MM.1S (cell line): ENCODE results near the gene PPA1.

Experiments
- DNase-seq: peaks from one replicate; pipeline ENCODE4 v3.0.0-alpha.2; 2015
- H2AFZ ChIP-seq: fragments of 300-600 bp; sonication (generic); 2 replicates; pipeline ENCODE4 v1.6.0; 2016; ENCODE audit warnings: antibody characterized with exemption, low read length
- H3F3A ChIP-seq: fragments of 300-600 bp; sonication (generic); 2 replicates; pipeline ENCODE4 v1.6.1; 2016; ENCODE audit warnings: mild to moderate bottlenecking, antibody characterized with exemption, low read length, moderate library complexity, mixed read lengths; ENCODE audit not compliant: insufficient read depth
- H3K27ac ChIP-seq: fragments of 300-600 bp; sonication (generic); 2 replicates; pipeline ENCODE4 v1.5.1; 2016; ENCODE audit warnings: mild to moderate bottlenecking, low read length
- H3K27me3 ChIP-seq: fragments of 300-600 bp; sonication (generic); replicated peaks from 2 replicates; pipeline ENCODE4 v1.6.0; 2016; ENCODE audit warnings: low read length; ENCODE audit not compliant: insufficient read depth
- H3K36me3 ChIP-seq: fragments of 300-600 bp; sonication (generic); replicated peaks from 2 replicates; pipeline ENCODE4 v1.6.1; 2016; ENCODE audit warnings: mild to moderate bottlenecking, low read length, mixed read lengths; ENCODE audit not compliant: insufficient read depth
- H3K4me1 ChIP-seq: fragments of 300-600 bp; sonication (generic); 2 replicates; pipeline ENCODE4 v1.6.1; 2016; ENCODE audit warnings: low read length, mixed read lengths
- H3K4me2 ChIP-seq: fragments of 300-600 bp; sonication (generic); 2 replicates; pipeline ENCODE4 v1.6.0; 2016; ENCODE audit warnings: low read depth, low read length
- H3K4me3 ChIP-seq: fragments of 300-600 bp; sonication (generic); 2 replicates; pipeline ENCODE4 v1.5.1; 2016; ENCODE audit warnings: low read length, mixed read lengths
- H3K79me2 ChIP-seq: fragments of 300-600 bp; sonication (generic); 2 replicates; pipeline ENCODE4 v1.6.1; 2016; ENCODE audit warnings: mixed run types, low read length, mixed read lengths
- H3K9ac ChIP-seq: fragments of 300-600 bp; sonication (generic); 2 replicates; pipeline ENCODE4 v1.6.1; 2016; ENCODE audit warnings: low read length, mixed read lengths
- H3K9me2 ChIP-seq: fragments of 300-600 bp; sonication (generic); replicated peaks from 2 replicates; pipeline ENCODE4 v1.6.1; 2016; ENCODE audit warnings: mild to moderate bottlenecking, low read length, mixed read lengths; ENCODE audit not compliant: insufficient read depth
- H3K9me3 ChIP-seq: fragments of 300-600 bp; sonication (generic); replicated peaks from 2 replicates; pipeline ENCODE4 v1.6.1; 2016; ENCODE audit warnings: mild to moderate bottlenecking, low read length, mixed read lengths; ENCODE audit not compliant: insufficient read depth
- H4K20me1 ChIP-seq: fragments of 300-600 bp; sonication (generic); 2 replicates; pipeline ENCODE4 v1.6.1; 2016; ENCODE audit warnings: mild to moderate bottlenecking, low read length, moderate library complexity, mixed read lengths; ENCODE audit not compliant: insufficient read depth
- EZH2 ChIP-seq: fragments of 300-600 bp; sonication (generic); optimal IDR thresholded peaks from 2 replicates; pipeline ENCODE3; 2017; ENCODE audit warnings: low read depth, mild to moderate bottlenecking, antibody characterized with exemption, low read length, mixed read lengths
- EZH2phosphoT487 ChIP-seq: fragments of 300-600 bp; sonication (generic); IDR thresholded peaks from 2 replicates; pipeline ENCODE4 v1.6.1; 2018; ENCODE audit warnings: antibody characterized with exemption, low read length
- TF ChIP-seq, protein P1 (sequence below): fragments of 300-600 bp; sonication (generic); IDR thresholded peaks from 2 replicates; pipeline ENCODE4 v1.5.1; 2016; ENCODE audit warnings: antibody characterized with exemption, low read length, mixed read lengths

PPA1 gene

DNA sequence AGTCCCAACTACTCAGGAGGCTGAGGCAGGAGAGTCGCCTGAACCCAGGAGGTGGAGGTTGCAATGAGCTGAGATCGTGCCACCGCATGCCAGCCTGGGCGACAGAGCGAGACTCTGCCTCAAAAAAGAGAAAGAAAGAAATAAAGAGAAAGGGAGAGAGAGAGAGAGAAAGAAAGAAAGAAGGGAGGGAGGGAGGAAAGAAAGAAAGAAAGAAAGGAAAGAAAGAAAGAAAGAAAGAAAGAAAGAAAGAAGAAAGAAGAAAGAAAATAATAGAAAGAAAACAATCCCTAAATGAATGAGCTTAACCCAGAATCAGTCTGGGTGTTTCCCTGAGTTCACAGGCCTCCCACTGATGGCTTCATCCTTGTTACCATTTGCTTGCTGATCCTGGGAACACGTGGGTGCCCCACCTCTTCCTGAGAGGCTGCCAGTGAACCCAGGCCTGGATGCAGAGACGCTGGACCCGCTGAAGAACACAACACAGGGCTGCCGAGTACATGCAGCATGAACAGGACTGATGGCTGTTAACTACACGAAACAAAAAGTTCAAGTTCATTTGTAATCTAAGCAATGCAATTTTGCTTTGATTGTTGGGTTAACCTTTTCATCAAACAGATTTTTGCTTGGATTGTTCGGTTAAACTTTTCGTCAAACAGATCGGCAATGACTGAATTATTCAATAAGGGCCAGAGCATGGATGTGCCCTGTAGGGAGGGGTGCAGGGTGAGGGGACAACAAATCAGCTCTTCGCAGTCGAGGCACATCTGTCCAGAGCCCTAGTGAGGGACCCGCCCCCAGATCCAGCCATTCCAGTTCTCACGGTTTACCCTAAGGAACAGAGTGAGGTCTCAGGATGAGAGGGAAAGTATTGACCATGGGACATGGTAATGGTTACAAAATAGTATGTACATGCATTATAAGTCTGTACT is 39.0 kb upstream of the PPA1 start:
- DNase-seq = no peak
- Histone ChIP-seq H3K79me2 (no peaks in the 10 kb centered on the region), H4K20me1 (no peaks in the 10 kb centered on the region), H3F3A (peaks cover 17% of the 10 kb centered on the region), H3K9me2 (no peaks in the 10 kb centered on the region), H3K27ac (no peak overlapping the region; the same call in 1 of the 2 replicates), H3K4me2 (peak overlapping the region; percentile 25; the same call in 1 of the 2 replicates), H3K9ac (no peak overlapping the region), H3K4me3 (no peak overlapping the region), H3K9me3 (no peaks in the 10 kb centered on the region), H3K27me3 (no peaks in the 10 kb centered on the region), H2AFZ (no peak overlapping the region), H3K4me1 (peaks cover 34% of the 10 kb centered on the region), H3K36me3 (no peaks in the 10 kb centered on the region)
- TF ChIP-seq EZH2 (no peak), EZH2phosphoT487 (no peak)
- TF ChIP-seq, protein P1, sequence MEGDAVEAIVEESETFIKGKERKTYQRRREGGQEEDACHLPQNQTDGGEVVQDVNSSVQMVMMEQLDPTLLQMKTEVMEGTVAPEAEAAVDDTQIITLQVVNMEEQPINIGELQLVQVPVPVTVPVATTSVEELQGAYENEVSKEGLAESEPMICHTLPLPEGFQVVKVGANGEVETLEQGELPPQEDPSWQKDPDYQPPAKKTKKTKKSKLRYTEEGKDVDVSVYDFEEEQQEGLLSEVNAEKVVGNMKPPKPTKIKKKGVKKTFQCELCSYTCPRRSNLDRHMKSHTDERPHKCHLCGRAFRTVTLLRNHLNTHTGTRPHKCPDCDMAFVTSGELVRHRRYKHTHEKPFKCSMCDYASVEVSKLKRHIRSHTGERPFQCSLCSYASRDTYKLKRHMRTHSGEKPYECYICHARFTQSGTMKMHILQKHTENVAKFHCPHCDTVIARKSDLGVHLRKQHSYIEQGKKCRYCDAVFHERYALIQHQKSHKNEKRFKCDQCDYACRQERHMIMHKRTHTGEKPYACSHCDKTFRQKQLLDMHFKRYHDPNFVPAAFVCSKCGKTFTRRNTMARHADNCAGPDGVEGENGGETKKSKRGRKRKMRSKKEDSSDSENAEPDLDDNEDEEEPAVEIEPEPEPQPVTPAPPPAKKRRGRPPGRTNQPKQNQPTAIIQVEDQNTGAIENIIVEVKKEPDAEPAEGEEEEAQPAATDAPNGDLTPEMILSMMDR = no peak

DNA sequence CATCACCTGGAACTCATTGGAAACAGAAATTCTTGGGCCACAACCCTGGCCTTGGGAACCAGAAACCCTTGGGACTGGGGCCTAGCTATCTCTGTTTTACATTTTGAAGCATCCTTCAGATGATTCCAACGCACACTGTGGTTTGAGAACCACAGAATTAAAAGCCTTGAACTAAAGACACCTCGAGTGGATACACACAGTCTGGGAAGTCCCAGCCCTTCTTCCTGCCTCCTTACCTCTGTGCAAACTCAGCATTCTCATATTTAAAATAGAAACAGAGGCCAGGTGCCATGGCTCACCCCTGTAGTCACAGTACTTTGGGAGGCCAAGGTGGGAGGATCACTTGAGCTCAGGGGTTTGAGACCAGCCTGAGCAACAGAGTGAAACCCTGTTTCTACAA is 37.7 kb upstream of the PPA1 start:
- Histone ChIP-seq H3K9me2 (no peaks in the 10 kb centered on the region), H3K4me1 (peaks cover 44% of the 10 kb centered on the region), H3K9ac (peak overlapping the region; percentile 35; the same call in 1 of the 2 replicates), H3K79me2 (no peaks in the 10 kb centered on the region), H3K27me3 (no peaks in the 10 kb centered on the region), H4K20me1 (no peaks in the 10 kb centered on the region), H3K9me3 (no peaks in the 10 kb centered on the region), H3K4me2 (peak overlapping the region; percentile 54), H3K4me3 (no peak overlapping the region), H3F3A (peaks cover 17% of the 10 kb centered on the region), H3K36me3 (no peaks in the 10 kb centered on the region), H2AFZ (peak overlapping the region; percentile 35), H3K27ac (peak overlapping the region; percentile 94)
- DNase-seq = peak; percentile 96
- TF ChIP-seq EZH2phosphoT487 (no peak), EZH2 (no peak)
- TF ChIP-seq, protein P1 = no peak

DNA sequence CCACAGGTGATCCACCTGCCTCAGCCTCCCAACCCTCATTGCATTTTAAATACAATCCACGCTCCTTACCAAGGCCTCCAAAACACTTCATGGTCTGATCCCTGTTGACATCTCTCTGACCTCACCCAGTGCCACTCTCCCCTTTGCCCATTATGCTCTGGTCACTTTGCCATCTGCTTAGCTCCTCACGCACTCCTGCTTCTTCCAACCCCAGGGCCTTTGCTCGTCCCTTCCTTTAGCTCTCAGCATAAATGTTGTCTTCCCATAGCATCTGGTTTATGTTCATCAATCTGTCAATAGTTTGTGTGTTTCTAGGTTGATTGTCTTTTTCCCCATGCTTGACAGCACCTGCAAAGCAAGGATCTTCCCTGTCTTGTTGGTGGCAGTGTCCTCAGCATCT is 36.5 kb upstream of the PPA1 start:
- no peak overlapping the region for H3K4me2 ChIP-seq
- no peaks in the 10 kb centered on the region for H3K79me2 ChIP-seq
- TF ChIP-seq EZH2 = no peak
- no peak for TF ChIP-seq EZH2phosphoT487
- TF ChIP-seq, protein P1 = no peak

More for the DNA sequence above, 36.5 kb upstream of the PPA1 start:
- Histone ChIP-seq H3K9me2 (no peaks in the 10 kb centered on the region), H4K20me1 (no peaks in the 10 kb centered on the region), H3F3A (peaks cover 20% of the 10 kb centered on the region), H2AFZ (0 out of 2 replicates have a peak overlapping the region, but pooled peaks have one; percentile 35), H3K27ac (peak overlapping the region; percentile 94; the same call in 1 of the 2 replicates), H3K27me3 (no peaks in the 10 kb centered on the region), H3K9me3 (no peaks in the 10 kb centered on the region), H3K36me3 (no peaks in the 10 kb centered on the region), H3K9ac (no peak overlapping the region), H3K4me3 (no peak overlapping the region), H3K4me1 (peaks cover 49% of the 10 kb centered on the region)
- no peak for DNase-seq
